Stimulated activated CD4-positive, alpha-beta T cell treated with anti-CD3 and anti-CD28 coated beads, Interleukin-1b, Interleukin-23, amount 100 ng/mL, for 1 hour (primary cell): ENCODE measurements around the gene TIMM21.

Experiments used
- DNase-seq, 2 donors: peaks; one replicate each; pipeline ENCODE4 v3.0.0-alpha.2; 2020; ENCODE audit warnings: low read depth in 2 of 2

TIMM21 gene

GRCh38 chr18:74191577-74191976 is 43.3 kb downstream of the TIMM21 start:
- no peak for DNase-seq

- DNase-seq = no peak
Measured at GRCh38 chr18:74194691-74195090, 46.4 kb downstream of the TIMM21 start.

GRCh38 chr18:74196220-74197119 is 48.1 kb downstream of the TIMM21 start:
- DNase-seq = peak; percentile 8 to 15

GRCh38 chr18:74197705-74198341 is 49.5 kb downstream of the TIMM21 start:
- DNase-seq = no peak

GRCh38 chr18:74198453-74198852 is 50.1 kb downstream of the TIMM21 start:
- no peak for DNase-seq

- DNase-seq = no peak
Measured at GRCh38 chr18:74200780-74201179, 52.5 kb downstream of the TIMM21 start.

- DNase-seq = no peak
Measured at GRCh38 chr18:74203811-74204210, 55.5 kb downstream of the TIMM21 start.

- DNase-seq = no peak
Measured at GRCh38 chr18:74204526-74205152, 56.3 kb downstream of the TIMM21 start.
